HG03039 (cell line): ENCODE measurements around the gene RADX.
"Not testable (repeated sequence)": the region's sequence is repeated elsewhere in the genome, so short reads cannot be mapped to it uniquely, and the experiment has no call there.

ENCODE experiments used
- ATAC-seq: cut with Tn5 transposase; IDR thresholded peaks from one replicate; pipeline ENCODE4 v1.9.1; 2021; ENCODE audit warnings: mild to moderate bottlenecking, moderate library complexity; ENCODE audit not compliant: unreplicated experiment

The RADX gene, protein sequence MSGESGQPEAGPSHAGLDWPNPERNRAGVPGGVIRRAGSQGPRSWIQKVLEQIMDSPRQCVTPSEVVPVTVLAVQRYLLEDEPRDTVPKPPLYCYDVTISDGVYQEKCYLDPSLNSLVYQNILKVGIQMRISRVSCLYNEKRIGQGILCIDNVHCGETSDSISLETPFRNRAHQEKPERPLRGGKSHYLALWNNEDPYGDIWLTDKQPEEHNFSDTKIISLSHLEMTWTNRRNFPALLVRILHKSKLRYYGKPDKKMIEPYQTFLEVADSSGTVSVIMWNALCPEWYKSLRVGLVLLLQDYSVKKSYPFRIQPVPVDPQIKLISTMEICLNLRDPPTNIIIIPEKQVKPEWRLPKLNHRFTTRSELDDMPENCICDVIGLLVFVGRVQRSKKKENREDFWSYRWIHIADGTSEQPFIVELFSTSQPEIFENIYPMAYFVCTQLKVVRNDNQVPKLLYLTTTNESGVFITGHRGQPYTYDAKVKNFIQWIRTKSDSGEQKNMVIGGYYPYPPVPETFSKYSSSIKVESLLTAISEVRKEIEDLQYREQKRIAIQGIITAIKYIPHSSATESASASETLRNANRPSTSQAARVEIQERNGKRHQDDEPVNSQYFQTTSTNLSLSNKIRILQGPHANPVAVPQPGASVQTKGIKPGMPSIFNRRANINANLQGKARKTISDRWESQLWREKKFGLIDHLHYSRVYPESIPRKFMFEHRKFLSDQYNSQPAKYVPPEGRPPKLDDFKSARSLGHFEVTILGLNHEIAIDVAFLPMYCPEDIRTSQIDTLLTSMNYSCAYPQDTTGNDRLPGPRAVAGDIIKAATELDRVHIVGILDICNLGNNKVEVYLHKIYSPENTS

DNA sequence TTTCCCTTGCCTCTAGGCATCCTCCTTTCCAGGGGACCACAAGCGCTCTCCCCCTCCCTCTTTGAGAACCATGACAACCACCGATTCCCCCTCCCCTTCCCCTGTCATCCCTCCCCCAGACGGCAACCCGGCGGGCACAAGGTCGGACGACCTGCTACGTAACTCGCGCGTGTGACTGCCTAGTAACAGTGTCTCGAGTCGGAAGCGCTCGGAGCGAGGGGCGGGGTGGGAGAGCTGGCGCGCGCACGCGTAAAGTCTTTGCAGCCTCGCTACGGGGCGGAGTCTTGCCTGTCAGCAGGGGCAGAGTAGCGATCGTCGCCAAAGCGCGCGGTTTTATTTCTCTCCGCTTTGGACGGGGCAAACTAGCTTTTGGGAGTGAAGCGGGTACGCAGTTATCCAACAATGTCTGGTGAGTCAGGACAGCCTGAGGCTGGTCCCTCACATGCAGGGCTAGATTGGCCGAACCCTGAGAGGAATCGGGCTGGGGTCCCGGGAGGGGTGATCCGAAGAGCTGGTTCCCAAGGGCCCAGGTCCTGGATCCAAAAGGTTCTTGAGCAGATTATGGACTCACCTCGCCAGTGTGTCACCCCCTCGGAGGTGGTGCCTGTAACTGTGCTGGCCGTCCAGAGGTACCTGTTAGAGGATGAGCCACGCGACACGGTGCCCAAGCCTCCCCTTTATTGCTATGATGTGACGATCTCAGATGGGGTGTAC is at the start of gene RADX:
TSS of gene RADX (plus strand) at position 300 of the 714 bp plus-strand sequence. CDS start at position 403, 103 bp downstream.
- ATAC-seq: peak; percentile 99

DNA sequence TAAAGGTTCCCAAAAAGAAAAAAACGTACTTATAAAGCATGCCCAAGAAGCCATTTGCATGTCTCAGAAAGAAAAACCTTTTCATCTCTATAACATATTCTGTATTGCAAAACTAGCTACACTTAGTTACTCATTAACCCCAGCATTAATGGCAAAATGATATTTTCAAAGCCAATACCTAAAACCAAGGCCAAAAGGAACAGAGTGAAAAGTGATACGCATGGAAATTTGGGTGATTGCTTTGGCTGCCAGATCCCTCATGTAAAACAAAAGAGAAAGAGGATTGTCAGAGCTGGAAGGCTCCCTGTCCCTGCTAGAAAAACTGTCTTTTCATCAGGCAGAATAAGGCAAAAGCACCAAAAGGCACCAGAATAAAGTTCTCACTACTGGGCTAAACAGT is 46.8 kb upstream of the RADX start:
- no peak for ATAC-seq

DNA sequence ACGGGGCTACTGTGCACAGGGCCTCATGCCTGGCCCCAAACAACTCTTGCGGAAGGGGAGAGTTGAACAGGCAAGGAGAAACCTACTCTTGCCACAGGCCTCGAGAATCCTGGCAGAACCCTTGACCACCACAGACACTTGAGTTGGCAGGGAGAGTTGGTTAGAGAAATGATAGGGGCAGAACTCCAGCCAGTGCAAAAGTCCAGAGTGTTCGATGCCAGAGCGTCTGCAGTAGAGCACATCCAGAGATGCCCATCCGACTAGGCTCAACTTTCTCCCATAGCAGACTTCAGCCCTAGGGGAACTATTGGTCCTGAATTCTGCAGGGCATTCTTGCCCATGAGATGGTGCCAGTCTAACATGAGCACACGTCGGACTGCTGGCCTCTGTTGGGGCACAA is 45.4 kb upstream of the RADX start:
- ATAC-seq: no peak

DNA sequence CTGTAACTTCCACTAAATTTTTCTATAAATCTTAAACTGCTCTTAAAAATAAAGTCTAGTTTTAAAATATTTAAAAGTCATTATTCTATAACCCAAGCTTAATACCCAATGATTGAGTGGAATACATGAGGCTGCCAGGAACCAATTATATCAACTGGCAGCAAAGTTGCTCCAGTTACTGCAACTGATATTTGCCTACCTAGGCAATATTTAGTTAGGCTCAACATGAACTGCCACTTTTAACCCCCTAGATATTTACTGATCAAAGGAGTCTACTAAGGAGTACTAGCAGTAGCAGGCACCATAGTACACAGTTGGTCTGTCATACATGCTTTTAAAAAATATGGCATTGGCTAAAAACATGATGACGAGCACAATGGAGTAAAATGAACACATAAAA is 29.9 kb upstream of the RADX start:
- no peak for ATAC-seq

DNA sequence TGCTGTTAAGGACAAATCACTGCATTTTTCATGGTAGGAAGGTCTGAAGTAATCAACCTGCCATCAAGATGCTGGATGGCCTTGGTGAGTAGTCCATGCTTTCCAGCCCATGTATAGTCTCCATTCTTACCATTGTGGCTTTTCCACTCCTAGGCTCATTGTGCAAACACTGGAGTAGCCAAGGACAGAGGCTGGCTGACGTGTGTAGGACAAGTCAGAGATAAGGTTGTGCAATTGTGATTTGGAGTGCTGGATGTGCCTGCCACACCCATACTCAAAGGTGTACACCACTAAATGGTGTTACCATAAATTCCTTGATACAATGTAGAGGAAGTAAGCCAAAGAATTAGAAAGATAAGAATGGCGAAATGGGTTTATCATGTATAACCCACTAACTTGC is 26.3 kb upstream of the RADX start:
- ATAC-seq: no peak

DNA sequence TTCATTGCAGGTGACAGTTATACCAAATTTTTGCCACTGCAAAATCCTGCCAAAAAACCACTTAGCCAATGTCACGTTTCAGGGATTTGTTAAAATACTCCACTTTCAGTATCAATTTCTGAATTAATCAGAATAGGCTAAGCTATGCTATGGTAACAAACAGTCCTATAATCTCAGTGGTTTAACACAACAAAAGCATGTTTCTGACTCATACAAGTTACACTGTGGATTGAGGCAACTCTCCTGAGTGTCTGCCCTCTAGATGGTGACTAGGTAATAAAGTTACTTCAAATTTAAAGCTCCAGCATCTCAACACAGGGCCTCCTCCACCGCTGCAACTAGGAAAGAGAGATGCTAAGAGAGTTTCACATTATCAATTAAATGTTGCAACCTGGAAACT is 23.0 kb upstream of the RADX start:
- ATAC-seq: no peak

DNA sequence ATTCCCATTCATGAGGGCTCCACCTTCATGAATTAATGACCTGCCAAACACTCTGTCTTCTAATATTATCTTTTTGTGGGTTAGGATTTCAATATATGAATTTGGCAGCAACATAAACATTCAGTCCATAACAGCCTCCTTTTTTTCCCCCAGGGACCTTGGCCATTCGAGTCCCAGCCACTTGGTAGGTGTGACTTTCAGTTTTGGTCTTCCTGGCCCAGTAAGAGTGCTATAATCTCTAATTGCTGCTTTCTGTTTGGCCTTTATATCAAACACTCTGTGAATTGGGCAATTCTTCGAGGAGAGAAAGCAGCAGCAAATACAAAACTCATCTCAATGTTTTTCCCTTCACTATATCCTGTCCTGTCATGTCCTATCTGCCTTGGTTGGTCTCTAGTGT is 12.4 kb upstream of the RADX start:
- no peak for ATAC-seq

DNA sequence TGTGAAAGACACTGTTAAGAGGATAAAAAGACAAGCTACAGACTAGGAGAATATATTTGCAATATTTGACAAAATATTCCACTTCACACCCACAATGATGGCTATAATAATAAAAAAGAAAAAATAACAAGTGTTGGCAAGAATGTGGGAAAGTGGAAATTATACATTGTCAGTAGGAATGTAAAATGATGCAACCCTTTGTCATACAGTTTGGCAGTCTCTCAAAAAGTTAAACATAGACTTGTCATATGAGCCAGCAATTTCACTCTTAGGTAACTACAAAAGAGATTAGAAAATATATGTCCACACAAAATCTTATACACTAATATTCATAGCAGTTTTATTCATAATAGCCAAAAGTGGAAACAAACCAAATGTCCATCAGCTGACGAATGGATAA is 5.2 kb upstream of the RADX start:
- ATAC-seq: no peak

DNA sequence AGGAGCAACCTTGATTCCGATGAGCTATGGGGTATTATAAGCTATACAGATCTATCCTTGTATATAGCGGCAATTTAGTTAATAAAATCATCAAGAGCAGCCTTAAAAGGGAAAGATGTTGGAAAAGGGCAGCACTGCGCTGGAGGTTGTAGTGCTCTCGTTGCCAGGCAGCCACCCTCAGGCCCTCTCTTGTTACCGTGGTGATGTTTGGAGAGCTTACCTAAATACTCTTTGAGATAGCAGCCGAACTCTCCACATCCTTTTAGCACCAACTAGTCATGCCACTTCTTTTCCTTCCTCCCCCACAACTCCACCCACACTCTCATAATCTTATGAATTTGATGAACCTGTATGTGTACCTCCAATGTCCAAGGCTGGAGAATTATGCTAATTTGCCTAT is 3.8 kb upstream of the RADX start:
- ATAC-seq: no peak

DNA sequence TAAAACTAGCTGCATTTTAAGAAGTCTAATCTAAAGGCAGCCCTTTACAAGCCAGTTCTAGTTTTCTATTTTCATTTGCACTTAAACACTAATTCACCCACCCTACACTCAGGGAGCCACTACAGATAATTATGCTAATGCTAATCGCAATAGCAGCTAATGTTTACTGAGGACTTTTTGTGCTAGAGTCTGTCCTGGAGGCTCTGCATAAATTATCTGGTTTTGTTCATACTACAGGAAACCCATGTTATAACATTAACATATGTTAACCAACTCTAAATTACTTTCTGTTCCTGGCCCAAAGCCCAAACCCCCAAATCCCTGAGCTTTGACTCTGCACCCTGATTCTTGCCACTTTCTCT is 480 bp upstream of the RADX start:
- peak; percentile 1 for ATAC-seq

DNA sequence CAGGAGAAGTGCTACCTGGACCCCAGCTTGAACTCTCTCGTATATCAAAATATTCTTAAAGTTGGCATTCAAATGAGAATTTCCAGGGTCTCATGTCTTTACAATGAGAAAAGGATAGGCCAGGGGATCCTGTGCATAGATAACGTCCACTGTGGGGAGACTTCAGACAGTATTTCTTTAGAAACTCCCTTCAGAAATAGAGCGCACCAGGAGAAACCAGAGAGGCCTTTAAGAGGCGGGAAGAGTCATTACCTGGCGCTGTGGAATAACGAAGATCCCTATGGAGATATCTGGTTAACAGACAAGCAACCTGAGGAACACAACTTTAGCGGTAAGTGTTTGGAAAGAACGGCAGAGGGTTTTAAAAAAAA is 600 bp downstream of the RADX start:
- peak; percentile 10 for ATAC-seq

DNA sequence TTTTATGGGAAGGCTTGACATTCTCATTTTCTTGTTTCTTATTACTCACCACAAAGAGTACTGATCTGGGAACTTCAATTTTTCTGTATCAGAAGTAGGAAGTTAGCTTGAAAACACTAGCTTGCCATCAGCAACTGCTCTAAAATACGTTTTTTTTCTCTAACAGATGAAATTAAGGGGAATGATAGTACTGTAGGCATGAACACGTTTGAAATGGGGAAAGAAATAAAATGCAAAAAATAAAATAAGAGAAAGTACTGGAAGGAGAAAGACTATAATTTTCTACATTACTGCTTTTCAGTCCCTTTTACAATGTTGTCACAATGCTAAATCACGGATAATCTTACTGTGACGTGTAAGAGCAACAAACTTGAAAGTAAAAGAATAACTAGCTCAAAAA is 1.5 kb downstream of the RADX start:
- ATAC-seq: no peak

DNA sequence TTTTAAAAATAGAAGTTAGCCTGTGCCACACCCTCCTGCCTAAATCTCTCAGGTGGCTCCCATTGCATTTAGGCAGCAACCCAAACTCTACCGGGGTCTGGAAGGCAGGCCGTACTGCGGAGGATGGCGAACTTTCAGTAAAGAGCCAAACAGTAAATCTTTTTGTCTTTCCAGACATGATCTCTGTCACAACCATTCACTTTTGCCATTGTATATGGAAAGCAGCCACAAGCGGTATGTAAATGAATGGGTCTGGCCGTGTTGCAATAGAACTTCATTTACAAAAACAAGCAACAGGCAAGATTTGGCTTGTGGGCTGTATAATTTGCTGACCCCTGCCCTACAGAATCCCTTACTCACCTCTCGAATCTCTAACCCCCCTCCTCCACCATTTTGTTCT is 3.3 kb downstream of the RADX start:
- ATAC-seq: no peak

DNA sequence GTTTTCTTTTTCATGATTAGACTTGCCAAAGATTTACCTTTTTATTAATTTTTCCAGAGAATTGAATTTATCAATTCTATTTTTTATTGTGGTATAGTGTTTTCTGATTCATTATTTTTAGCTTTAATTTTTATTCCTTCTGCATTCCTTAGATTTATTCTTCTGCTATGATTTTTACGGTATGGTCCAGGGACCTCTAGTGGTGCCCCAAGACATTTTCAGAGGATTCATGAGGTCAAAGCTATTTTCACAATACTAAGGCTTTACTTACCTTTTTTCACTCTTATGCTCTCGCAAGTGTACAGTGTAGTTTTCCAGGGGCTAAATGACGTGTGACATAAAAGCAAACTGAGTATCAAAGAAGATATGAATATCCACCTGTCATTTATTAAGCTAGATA is 8.0 kb downstream of the RADX start:
- ATAC-seq: no peak

DNA sequence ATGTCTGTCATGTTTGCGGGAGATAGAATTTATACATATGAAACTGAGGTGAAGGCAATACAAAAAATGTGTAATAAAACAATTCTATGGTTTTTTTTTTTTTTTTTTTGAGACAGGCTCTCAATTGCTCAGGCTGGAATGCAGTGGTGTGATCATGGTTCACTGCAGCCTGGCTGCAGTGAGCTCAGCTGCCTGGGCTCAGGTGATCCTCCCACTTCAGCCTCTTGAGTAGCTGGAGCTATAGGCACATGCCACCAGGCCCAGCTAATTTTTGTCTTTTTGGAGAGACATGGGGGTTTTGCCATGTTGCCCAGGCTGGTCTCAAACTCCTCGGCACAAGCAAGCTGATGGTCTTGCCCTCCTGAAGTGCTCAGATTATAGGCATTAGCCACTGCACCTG is 10.1 kb downstream of the RADX start:
- no peak for ATAC-seq

DNA sequence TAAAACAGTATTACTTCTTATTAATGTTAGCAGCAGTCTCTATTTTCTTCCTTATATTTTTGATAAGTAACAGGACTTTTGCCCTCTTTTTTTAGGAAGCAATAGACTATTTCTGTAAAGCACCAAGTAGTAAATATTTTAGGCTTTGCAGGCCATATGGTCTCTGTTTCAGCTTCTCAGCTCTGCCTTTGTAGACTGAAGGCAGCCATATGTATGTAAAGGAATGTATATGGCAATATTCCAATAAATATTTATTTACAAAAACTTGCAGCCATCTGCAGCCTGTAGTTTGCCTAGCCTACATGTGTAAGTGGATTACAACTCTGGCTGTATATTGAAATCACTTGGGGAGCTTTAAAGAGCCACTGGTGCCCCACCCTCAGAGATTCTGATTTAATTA is 15.0 kb downstream of the RADX start:
- ATAC-seq: no peak

DNA sequence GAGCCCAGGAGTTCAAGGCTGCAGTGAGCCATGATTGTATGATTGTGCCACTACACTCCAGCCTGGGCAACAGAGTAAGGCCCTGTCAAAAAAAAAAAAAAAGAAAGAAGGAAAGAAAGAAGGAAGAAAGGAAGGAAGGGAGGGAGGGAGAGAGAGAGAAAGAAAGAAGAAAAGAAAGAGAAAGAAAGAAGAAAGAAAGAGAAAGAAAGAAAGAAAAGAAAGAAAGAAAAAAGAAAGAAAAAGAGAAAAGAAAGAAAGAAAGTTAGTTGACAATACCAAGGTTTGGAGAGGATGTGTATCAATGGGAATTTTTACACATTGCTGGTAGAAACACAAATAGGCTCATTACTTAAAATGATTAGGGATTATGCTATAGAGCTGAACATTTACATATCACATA is 19.8 kb downstream of the RADX start:
- no peak for ATAC-seq

DNA sequence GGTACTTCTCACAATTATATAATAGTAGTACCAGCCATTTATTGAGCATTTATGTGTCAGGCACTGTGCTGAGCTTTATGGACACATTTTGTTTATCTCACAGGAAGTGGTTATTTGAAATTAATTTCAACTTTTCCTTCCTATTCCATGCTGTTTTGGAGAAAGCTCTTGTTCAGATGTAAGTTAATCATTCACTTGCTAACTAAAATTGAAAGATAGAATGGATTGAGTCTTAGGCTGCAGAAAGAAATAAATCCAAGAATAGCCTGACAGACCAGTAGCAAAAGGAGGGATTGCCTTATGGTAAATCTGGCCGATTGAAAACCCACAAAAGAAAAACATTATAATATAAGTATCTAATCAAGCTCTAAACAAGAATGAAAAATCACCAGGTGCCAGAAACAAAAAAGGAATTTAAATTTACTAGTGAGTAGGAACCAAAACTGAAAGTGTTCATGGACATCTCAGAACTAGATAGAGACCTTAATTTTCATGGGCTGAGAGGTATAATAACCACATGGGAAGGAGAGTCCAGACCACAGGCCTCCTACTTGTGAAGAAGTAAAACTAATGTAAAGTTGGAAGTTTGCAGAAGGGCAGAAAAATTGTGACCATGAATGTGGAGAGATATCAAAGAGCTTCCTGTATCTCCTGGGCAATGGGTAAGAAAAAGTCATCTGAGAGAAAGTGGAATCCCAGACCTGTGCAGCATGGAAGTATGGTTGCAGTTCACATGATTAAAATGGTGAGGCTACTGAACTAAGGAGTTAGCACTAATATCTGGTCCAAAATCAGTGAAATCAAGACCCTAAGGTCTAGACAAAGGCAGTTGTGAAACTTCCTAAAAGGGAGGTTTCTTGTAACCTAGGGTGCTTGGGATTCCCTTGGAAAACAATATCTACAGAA is 38.0 kb downstream of the RADX start:
- ATAC-seq: peak; percentile 98

DNA sequence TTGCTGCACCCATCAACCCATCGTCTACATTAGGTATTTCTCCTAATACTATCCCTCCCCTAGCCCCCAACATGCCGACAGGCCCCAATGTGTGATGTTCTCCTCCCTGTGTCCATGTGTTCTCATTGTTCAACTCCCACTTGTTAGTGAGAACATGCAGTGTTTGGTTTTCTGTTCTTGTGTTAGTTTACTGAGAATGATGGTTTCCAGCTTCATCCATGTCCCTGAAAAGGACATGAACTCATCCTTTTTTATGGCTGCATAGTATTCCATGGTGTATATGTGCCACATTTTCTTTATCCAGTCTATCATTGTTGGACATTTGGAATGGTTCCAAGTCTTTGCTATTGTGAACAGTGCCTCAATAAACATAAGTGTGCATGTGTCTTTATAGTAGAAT is 41.8 kb downstream of the RADX start:
- not testable (repeated sequence) for ATAC-seq

DNA sequence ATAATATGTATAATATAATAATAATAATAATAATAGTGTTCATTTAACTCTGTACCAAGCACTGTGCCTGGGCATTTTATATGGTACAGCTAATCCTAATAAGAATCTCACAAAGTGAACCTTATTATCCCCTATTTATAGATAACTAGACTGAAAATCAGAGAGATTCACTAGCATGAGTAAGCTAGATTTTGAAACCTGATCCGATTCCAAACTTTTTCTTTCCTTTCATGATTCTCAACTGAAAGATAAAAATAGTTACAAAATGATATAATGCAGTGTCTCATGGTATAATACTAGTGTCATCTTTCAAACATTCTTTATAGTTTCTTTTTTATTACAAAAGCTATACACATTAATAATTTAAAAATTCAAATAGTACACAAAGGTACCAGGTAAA is 58.9 kb downstream of the RADX start:
- no peak for ATAC-seq

DNA sequence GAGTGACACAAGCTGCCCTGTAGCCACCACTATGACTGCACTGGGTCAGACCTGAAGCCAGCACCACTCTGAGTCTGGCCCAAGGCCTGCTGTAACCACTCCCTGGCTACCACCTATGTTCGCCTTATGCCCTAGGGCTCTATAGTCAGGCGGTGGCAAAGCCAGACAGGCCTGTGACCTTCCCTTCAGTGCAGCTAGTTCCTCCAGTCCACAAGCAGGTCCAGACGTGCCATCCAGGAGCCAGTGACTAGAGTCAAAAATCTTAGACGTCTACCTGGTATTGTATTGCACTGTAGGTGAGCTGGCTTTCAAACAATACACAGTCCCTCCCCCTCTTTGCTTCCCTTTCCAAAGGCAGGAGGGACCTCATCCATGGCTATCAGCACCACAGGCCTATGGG is 60.7 kb downstream of the RADX start:
- ATAC-seq: no peak
